ENCODE results near the gene ST6GALNAC3.

DNA sequence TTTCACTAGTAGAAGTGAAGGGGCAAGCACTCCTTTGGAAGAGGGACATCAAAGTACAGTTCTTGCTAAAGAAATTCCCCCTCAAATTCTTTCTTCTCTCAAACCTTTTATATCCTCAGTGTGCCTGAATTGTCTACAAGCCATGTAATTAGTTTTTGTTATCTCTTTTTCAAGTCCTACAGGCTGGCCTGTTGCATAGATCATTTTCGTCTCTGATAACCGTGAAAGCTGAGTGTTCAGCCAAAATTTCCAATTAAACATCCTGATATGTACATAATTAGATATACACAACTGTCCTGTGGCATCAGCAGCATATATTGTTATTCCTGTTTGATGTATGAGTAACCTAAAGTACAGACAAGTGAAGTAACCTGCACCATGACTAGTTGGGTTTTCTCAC lies 417.2 kb downstream of the ST6GALNAC3 start:
- TF ChIP-seq POLR2AphosphoS5 (IDR thresholded peaks at IDR 0.05; ENCODE audit: low read depth, low read length) (no peak), TAF1 (IDR thresholded peaks at IDR 0.05; ENCODE audit: borderline replicate concordance, low read depth, low read length) (no peak)
